ENCODE data around the gene PPFIA2.
A peak's percentile ranks its signal among the peaks of the same experiment; 100 is the strongest.

The PPFIA2 gene

GRCh38 chr12:81588235-81589008 is 170.7 kb downstream of the PPFIA2 start:
- TF ChIP-seq CTCF (conservative IDR thresholded peaks at IDR 0.05) = no peak
- no peak for TF ChIP-seq ZFX (IDR thresholded peaks at IDR 0.05)
- no peak overlapping the region for H3K27ac ChIP-seq

GRCh38 chr12:81585787-81586186 is 173.4 kb downstream of the PPFIA2 start:
- H3K27ac ChIP-seq = no peak overlapping the region
- TF ChIP-seq CTCF (conservative IDR thresholded peaks at IDR 0.05) (no peak), ZFX (IDR thresholded peaks at IDR 0.05) (no peak)

GRCh38 chr12:81573228-81573627 is 185.9 kb downstream of the PPFIA2 start:
- TF ChIP-seq ZFX (IDR thresholded peaks at IDR 0.05) (no peak), CTCF (conservative IDR thresholded peaks at IDR 0.05) (peak; percentile 17; the same call in 1 of the 2 replicates)
- H3K27ac ChIP-seq = no peak overlapping the region

- no peak for TF ChIP-seq CTCF (conservative IDR thresholded peaks at IDR 0.05)
- no peak for TF ChIP-seq ZFX (IDR thresholded peaks at IDR 0.05)
- peak overlapping the region; percentile 86; the same call in 1 of the 2 replicates for H3K27ac ChIP-seq
Measured at GRCh38 chr12:81572411-81572810, 186.7 kb downstream of the PPFIA2 start.

- TF ChIP-seq CTCF (conservative IDR thresholded peaks at IDR 0.05) = no peak
- no peak for TF ChIP-seq ZFX (IDR thresholded peaks at IDR 0.05)
- H3K27ac ChIP-seq = no peak overlapping the region
Measured at GRCh38 chr12:81570234-81570633, 188.9 kb downstream of the PPFIA2 start.

GRCh38 chr12:81564237-81564636 is 194.9 kb downstream of the PPFIA2 start:
- H3K27ac ChIP-seq = no peak overlapping the region
- TF ChIP-seq CTCF (conservative IDR thresholded peaks at IDR 0.05) (no peak), ZFX (IDR thresholded peaks at IDR 0.05) (no peak)

- TF ChIP-seq ZFX (IDR thresholded peaks at IDR 0.05) = no peak
- H3K27ac ChIP-seq = no peak overlapping the region
Measured at GRCh38 chr12:81558031-81558430, 201.1 kb downstream of the PPFIA2 start.

- no peak overlapping the region for H3K27ac ChIP-seq
- TF ChIP-seq CTCF (conservative IDR thresholded peaks at IDR 0.05) = no peak
- no peak for TF ChIP-seq ZFX (IDR thresholded peaks at IDR 0.05)
Measured at GRCh38 chr12:81546811-81547210, 212.3 kb downstream of the PPFIA2 start.
